H1 (cell line): ENCODE data around the gene RAB40C. TPM values are rescaled to one million over a fixed set of nuclear protein-coding genes. Genes with fewer than 3 reads are reported as not detected.

ENCODE experiments used
- CTCF ChIA-PET: fragments of 300-600 bp; sonication (Branson Sonifier 250); formaldehyde crosslinking; loops from one replicate; lab custom pipeline; 2021; ENCODE audit not compliant: partially characterized antibody; lab: Charles Lee
- POLR2A ChIA-PET: fragments of 300-600 bp; sonication (Branson Sonifier 250); formaldehyde crosslinking; loops from one replicate; lab custom pipeline; 2021; ENCODE audit warnings: inconsistent platforms; ENCODE audit not compliant: partially characterized antibody; lab: Charles Lee
- DNase-seq, 2 experiments: peaks; one replicate each; pipeline versions ENCODE4 v3.0.0 to v3.0.0-alpha.2; 2010 to 2022; ENCODE audit warnings: low spot score in 2 of 2, low read depth in 1 of 2, mixed read lengths in 1 of 2
- FAIRE-seq: peaks from 2 replicates; lab custom pipeline; 2011; peaks lifted over from hg19 to GRCh38; lab: Jason Lieb, UNC
- H2AFZ ChIP-seq: 2 replicates; pipeline ENCODE4 v1.8.1; 2012; ENCODE audit warnings: low read length, inconsistent platforms
- H2AK5ac ChIP-seq: 2 replicates; pipeline ENCODE4 v1.6.1; 2013; ENCODE audit warnings: low read depth, low read length
- H2BK120ac ChIP-seq: replicated peaks from 2 replicates; pipeline ENCODE3; 2013; ENCODE audit warnings: low read depth, low read length, inconsistent platforms
- H2BK12ac ChIP-seq: 2 replicates; pipeline ENCODE4 v1.6.1; 2013; ENCODE audit warnings: low read depth, low read length
- H2BK15ac ChIP-seq: 2 replicates; pipeline ENCODE4 v1.6.1; 2013; ENCODE audit warnings: low read length
- H2BK20ac ChIP-seq: 2 replicates; pipeline ENCODE4 v1.6.1; 2013; ENCODE audit warnings: low read length
- H2BK5ac ChIP-seq: 2 replicates; pipeline ENCODE4 v1.6.1; 2013; ENCODE audit warnings: low read depth, low read length
- H3K14ac ChIP-seq: 2 replicates; pipeline ENCODE4 v1.6.1; 2013; ENCODE audit warnings: inconsistent platforms; ENCODE audit not compliant: insufficient read length
- H3K18ac ChIP-seq: 2 replicates; pipeline ENCODE4 v1.6.1; 2013; ENCODE audit warnings: low read length; ENCODE audit errors: extremely low read depth
- H3K23ac ChIP-seq: 2 replicates; pipeline ENCODE4 v1.6.1; 2013; ENCODE audit warnings: inconsistent platforms; ENCODE audit not compliant: insufficient read length
- H3K23me2 ChIP-seq: 2 replicates; pipeline ENCODE4 v1.6.1; 2013; ENCODE audit warnings: low read depth, low read length
- H3K27ac ChIP-seq: 2 replicates; pipeline ENCODE4 v1.6.1; 2011; ENCODE audit warnings: low read depth, low read length, inconsistent platforms
- H3K27me3 ChIP-seq, 4 experiments: replicated peaks in 1 of 4; 1 replicate in 1 of 4; 2 replicates in 3 of 4; pipeline versions ENCODE4 v1.6.1 to v1.8.1; 2011 to 2013; ENCODE audit warnings: low read length in 3 of 4, mild to moderate bottlenecking in 3 of 4, inconsistent platforms in 2 of 4, mixed read lengths in 2 of 4, moderate library complexity in 1 of 4; ENCODE audit not compliant: control insufficient read depth in 3 of 4, insufficient read depth in 3 of 4; ENCODE audit errors: extremely low read depth in 1 of 4
- H3K36me3 ChIP-seq, 4 experiments: 2 replicates each; pipeline versions ENCODE4 v1.6.1 to v1.8.1; 2011 to 2013; ENCODE audit warnings: mild to moderate bottlenecking in 4 of 4, low read length in 3 of 4, moderate library complexity in 2 of 4, control low read depth in 1 of 4, inconsistent platforms in 1 of 4; ENCODE audit not compliant: insufficient read depth in 4 of 4, control insufficient read depth in 2 of 4
- H3K4ac ChIP-seq: replicated peaks from 2 replicates; pipeline ENCODE3; 2013; ENCODE audit warnings: low read length, low read depth, mixed read lengths, inconsistent platforms; ENCODE audit not compliant: insufficient read length
- H3K4me1 ChIP-seq, 4 experiments: replicated peaks in 1 of 4; 1 replicate in 1 of 4; 2 replicates in 3 of 4; pipeline versions ENCODE4 v1.6.1 to v1.8.1; 2011 to 2013; ENCODE audit warnings: low read length in 3 of 4, inconsistent platforms in 2 of 4, mixed read lengths in 1 of 4; ENCODE audit not compliant: insufficient read depth in 4 of 4, control insufficient read depth in 3 of 4
- H3K4me2 ChIP-seq, 2 experiments: 2 replicates each; pipeline versions ENCODE4 v1.6.1 to v1.8.1; 2011 to 2013; ENCODE audit warnings: low read depth in 2 of 2, low read length in 2 of 2, control low read depth in 1 of 2, inconsistent platforms in 1 of 2, mild to moderate bottlenecking in 1 of 2; ENCODE audit not compliant: insufficient read depth in 1 of 2
- H3K4me3 ChIP-seq, 4 experiments: fragments of 200-600, 300-600 bp in 1 of 4; sonication (generic), shearing (Covaris generic), sonication (Bioruptor Twin) in 1 of 4; 2 replicates each; pipeline versions ENCODE4 v1.5.1 to v1.8.1; 2011 to 2016; ENCODE audit warnings: low read length in 4 of 4, low read depth in 3 of 4, control low read depth in 2 of 4, inconsistent platforms in 2 of 4, mild to moderate bottlenecking in 2 of 4, mixed read lengths in 1 of 4, moderate library complexity in 1 of 4; ENCODE audit not compliant: insufficient read depth in 2 of 4; ENCODE audit errors: extremely low read depth in 1 of 4
- H3K56ac ChIP-seq: replicated peaks from 2 replicates; pipeline ENCODE3; 2013; ENCODE audit warnings: low read depth, mild to moderate bottlenecking, mixed read lengths, low read length, inconsistent platforms; ENCODE audit not compliant: insufficient read length
- H3K79me1 ChIP-seq: 2 replicates; pipeline ENCODE4 v1.6.1; 2013; ENCODE audit warnings: low read depth, low read length, control low read depth
- H3K79me2 ChIP-seq, 2 experiments: 2 replicates each; pipeline versions ENCODE4 v1.6.1 to v1.8.1; 2012 to 2013; ENCODE audit warnings: low read length in 2 of 2, mild to moderate bottlenecking in 2 of 2, inconsistent platforms in 1 of 2; ENCODE audit not compliant: insufficient read depth in 2 of 2, control insufficient read depth in 1 of 2
- H3K9ac ChIP-seq, 4 experiments: replicated peaks in 1 of 4; 1 replicate in 1 of 4; 2 replicates in 3 of 4; pipeline versions ENCODE4 v1.6.1 to v1.8.1; 2011 to 2013; ENCODE audit warnings: low read depth in 3 of 4, low read length in 3 of 4, control low read depth in 2 of 4, mild to moderate bottlenecking in 2 of 4, moderate library complexity in 2 of 4, inconsistent platforms in 1 of 4; ENCODE audit errors: extremely low read depth in 1 of 4
- H3K9me3 ChIP-seq, 2 experiments: 2 replicates each; pipeline versions ENCODE4 v1.6.1 to v1.8.1; 2012 to 2013; ENCODE audit warnings: mild to moderate bottlenecking in 2 of 2, moderate library complexity in 2 of 2, control low read depth in 1 of 2, inconsistent platforms in 1 of 2, low read depth in 1 of 2, low read length in 1 of 2, mixed read lengths in 1 of 2; ENCODE audit not compliant: insufficient read depth in 2 of 2
- H4K20me1 ChIP-seq, 2 experiments: replicated peaks in 1 of 2; 2 replicates each; pipeline versions ENCODE3 to v1.8.1; 2011 to 2013; ENCODE audit warnings: inconsistent platforms in 2 of 2, low read length in 2 of 2, mild to moderate bottlenecking in 1 of 2; ENCODE audit not compliant: insufficient read depth in 2 of 2, control insufficient read depth in 1 of 2
- H4K5ac ChIP-seq: 2 replicates; pipeline ENCODE4 v1.6.1; 2013; ENCODE audit warnings: low read length, low read depth, mixed read lengths, inconsistent platforms; ENCODE audit not compliant: insufficient read length
- H4K8ac ChIP-seq: 2 replicates; pipeline ENCODE4 v1.8.0; 2013; ENCODE audit warnings: mild to moderate bottlenecking, moderate library complexity, low read length, inconsistent platforms; ENCODE audit not compliant: insufficient read depth; ENCODE audit errors: extremely low read depth
- H4K91ac ChIP-seq: replicated peaks from 2 replicates; pipeline ENCODE3; 2013; ENCODE audit warnings: low read length, mixed read lengths, inconsistent platforms; ENCODE audit not compliant: insufficient read length
- ATF2 ChIP-seq: IDR thresholded peaks from 2 replicates; pipeline ENCODE4 v1.6.1; 2012; ENCODE audit warnings: low read length, inconsistent platforms
- CEBPB ChIP-seq: IDR thresholded peaks from 2 replicates; pipeline ENCODE4 v1.6.1; 2012; ENCODE audit warnings: low read depth, low read length
- GTF2F1 ChIP-seq: IDR thresholded peaks from 2 replicates; pipeline ENCODE4 v1.6.1; 2012; ENCODE audit warnings: low read depth, low read length, improper control_type of control experiment, borderline replicate concordance
- POLR2AphosphoS5 ChIP-seq: IDR thresholded peaks from 2 replicates; pipeline ENCODE4 v1.6.1; 2011; ENCODE audit warnings: low read depth, low read length
- SIN3A ChIP-seq, 2 experiments: IDR thresholded peaks in 1 of 2; conservative IDR thresholded peaks in 1 of 2; 2 replicates each; pipeline ENCODE4 v1.6.1; 2011 to 2012; ENCODE audit warnings: low read length in 2 of 2, improper control_type of control experiment in 1 of 2, low read depth in 1 of 2, mild to moderate bottlenecking in 1 of 2
- SP2 ChIP-seq: IDR thresholded peaks from 2 replicates; pipeline ENCODE4 v1.6.1; 2012; ENCODE audit warnings: mild to moderate bottlenecking, low read length, inconsistent platforms
- TEAD4 ChIP-seq: IDR thresholded peaks from 2 replicates; pipeline ENCODE4 v1.6.1; 2012; ENCODE audit warnings: low read depth, low read length, inconsistent platforms, mixed read lengths
- WGBS, 2 experiments: shearing (Covaris generic) in 1 of 2; methylation state at CpG; one replicate each; pipeline versions ENCODE4 v1.1.6 to v1.1.7; 2013 to 2015; ENCODE audit warnings: low lambda C conversion rate in 2 of 2, mixed read lengths in 2 of 2, inconsistent platforms in 1 of 2, low coverage in 1 of 2, missing lambda C conversion rate in 1 of 2; ENCODE audit not compliant: insufficient replicate concordance in 2 of 2, insufficient coverage in 1 of 2, insufficient read length in 1 of 2; ENCODE audit errors: extremely low coverage in 1 of 2, missing lambda C conversion rate in 1 of 2; 5-methylcytosine and 5-hydroxymethylcytosine counted together
- polyA plus RNA-seq, 7 experiments: library from polyadenylated mRNA; depleted of rRNA in 3 of 7; stranded (reverse) in 5 of 7; unstranded in 2 of 7; fragments of >200 nt in 5 of 7; fragments of 200-250 nt in 2 of 7; gene quantifications; 1 replicate in 5 of 7; 2 replicates in 1 of 7; 4 replicates in 1 of 7; pipeline versions ENCODE4 v1.2.1 to v1.2.3, GENCODE V29; 2011 to 2013; ENCODE audit warnings: missing spikeins in 2 of 7, mixed read lengths in 2 of 7
- total RNA-seq: library from RNA; stranded (reverse); fragmentation: NEBNext Ultra II Directional; extraction: Animal tissue kit (Norgen Biotek cat#: 25700); gene quantifications from 2 replicates; pipeline ENCODE4 v1.2.1, GENCODE V29; 2021
- TF ChIP-seq, protein P1 (sequence below): IDR thresholded peaks from 2 replicates; pipeline ENCODE4 v1.6.1; 2011; ENCODE audit warnings: low read depth, mild to moderate bottlenecking, low read length; ENCODE audit not compliant: insufficient read depth
- TF ChIP-seq, protein P2 (sequence below), 3 experiments: IDR thresholded peaks; 1 replicate in 2 of 3; 2 replicates in 1 of 3; pipeline versions ENCODE4 v1.5.1 to v1.6.1; 2011; ENCODE audit warnings: low read length in 3 of 3, mild to moderate bottlenecking in 3 of 3, inconsistent platforms in 2 of 3, low read depth in 1 of 3, moderate library complexity in 1 of 3; ENCODE audit not compliant: insufficient read depth in 1 of 3; ENCODE audit errors: control extremely low read depth in 1 of 3

The RAB40C gene
- total and polyA plus RNA-seq, 2 of the 8 experiments (the other 6 are each of a cell fraction or from before 2014, with no cell fraction given): 13.9 to 15.6 TPM

- H3K23me2 ChIP-seq: no peaks in the 10 kb centered on the region
- no peaks in the 10 kb centered on the region for H3K79me1 ChIP-seq
- 94% methylated on average over 22 of the region's 28 CpGs; no CpG with 5 or more reads in 1 of the 2 experiments for WGBS, 2 experiments
- no peak overlapping the region for H2BK12ac ChIP-seq
- no peak for FAIRE-seq
- H2BK5ac ChIP-seq: no peak overlapping the region
- no peak overlapping the region for H3K4ac ChIP-seq
- no peaks in the 10 kb centered on the region for H3K9me3 ChIP-seq
- no peaks in the 10 kb centered on the region for H3K27me3 ChIP-seq
- H4K91ac ChIP-seq: no peak overlapping the region
- H4K20me1 ChIP-seq: peaks cover 2 to 6% of the 10 kb centered on the region in 2 experiments
- ChIA-PET POLR2A (no interaction called here), CTCF (interaction anchor here (0.7 to 0.9 kb wide), 2 partner anchors 14 to 15 kb away, joined by 3 read pairs; partner anchors contain the start of gene NHLRC4)
- no peak overlapping the region for H4K8ac ChIP-seq
- H3K18ac ChIP-seq: no peak overlapping the region
- H3K4me1 ChIP-seq: no peaks in the 10 kb centered on the region
- H2AFZ ChIP-seq: no peak overlapping the region
- H3K9ac ChIP-seq: no peak overlapping the region
- no peak overlapping the region for H3K56ac ChIP-seq
- H3K4me3 ChIP-seq: no peak overlapping the region
- H4K5ac ChIP-seq: no peak overlapping the region
- no peak overlapping the region for H2BK15ac ChIP-seq
- no peak overlapping the region for H3K27ac ChIP-seq
- H2BK20ac ChIP-seq: no peak overlapping the region
- no peak overlapping the region for H3K23ac ChIP-seq
- H3K14ac ChIP-seq: no peak overlapping the region
- H2AK5ac ChIP-seq: no peak overlapping the region
- no peaks in the 10 kb centered on the region for H3K79me2 ChIP-seq
- no peak overlapping the region for H2BK120ac ChIP-seq
- no peak for DNase-seq
- H3K36me3 ChIP-seq: peaks cover 0 to 32% (median 2%) of the 10 kb centered on the region in 4 experiments; a peak in 1 of 8 replicates
- H3K4me2 ChIP-seq: no peak overlapping the region
- TF ChIP-seq, protein P1, sequence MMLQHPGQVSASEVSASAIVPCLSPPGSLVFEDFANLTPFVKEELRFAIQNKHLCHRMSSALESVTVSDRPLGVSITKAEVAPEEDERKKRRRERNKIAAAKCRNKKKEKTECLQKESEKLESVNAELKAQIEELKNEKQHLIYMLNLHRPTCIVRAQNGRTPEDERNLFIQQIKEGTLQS: no peak
- no peak for TF ChIP-seq TEAD4
- TF ChIP-seq GTF2F1: no peak
- no peak for TF ChIP-seq POLR2AphosphoS5
- TF ChIP-seq CEBPB: no peak
- TF ChIP-seq SP2: no peak
- TF ChIP-seq, protein P2, sequence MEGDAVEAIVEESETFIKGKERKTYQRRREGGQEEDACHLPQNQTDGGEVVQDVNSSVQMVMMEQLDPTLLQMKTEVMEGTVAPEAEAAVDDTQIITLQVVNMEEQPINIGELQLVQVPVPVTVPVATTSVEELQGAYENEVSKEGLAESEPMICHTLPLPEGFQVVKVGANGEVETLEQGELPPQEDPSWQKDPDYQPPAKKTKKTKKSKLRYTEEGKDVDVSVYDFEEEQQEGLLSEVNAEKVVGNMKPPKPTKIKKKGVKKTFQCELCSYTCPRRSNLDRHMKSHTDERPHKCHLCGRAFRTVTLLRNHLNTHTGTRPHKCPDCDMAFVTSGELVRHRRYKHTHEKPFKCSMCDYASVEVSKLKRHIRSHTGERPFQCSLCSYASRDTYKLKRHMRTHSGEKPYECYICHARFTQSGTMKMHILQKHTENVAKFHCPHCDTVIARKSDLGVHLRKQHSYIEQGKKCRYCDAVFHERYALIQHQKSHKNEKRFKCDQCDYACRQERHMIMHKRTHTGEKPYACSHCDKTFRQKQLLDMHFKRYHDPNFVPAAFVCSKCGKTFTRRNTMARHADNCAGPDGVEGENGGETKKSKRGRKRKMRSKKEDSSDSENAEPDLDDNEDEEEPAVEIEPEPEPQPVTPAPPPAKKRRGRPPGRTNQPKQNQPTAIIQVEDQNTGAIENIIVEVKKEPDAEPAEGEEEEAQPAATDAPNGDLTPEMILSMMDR (IDR thresholded peaks at IDR 0.05; ENCODE audit: control extremely low read depth in 1 of 3, insufficient read depth in 1 of 3, low read depth in 1 of 3, low read length in 3 of 3): no peak
- no peak for TF ChIP-seq SIN3A (conservative IDR thresholded peaks at IDR 0.05 in 1 of 2, IDR thresholded peaks at IDR 0.05 in 1 of 2; ENCODE audit: low read depth in 1 of 2, low read length in 2 of 2)
- no peak for TF ChIP-seq ATF2
These were observed 38.7 kb upstream of the RAB40C start for GRCh38 chr16:551210-551609.
